ENCODE results near the gene BEND6.

The BEND6 gene

GRCh38 chr6:56958481-56958880 lies 3.6 kb downstream of the BEND6 start:
- H3K4me1 ChIP-seq (ENCODE audit: insufficient read depth, poor library complexity, severe bottlenecking), result peaks cover 18% of the 10 kb centered on the region
- DNase-seq (ENCODE audit: low spot score) (no peak), ATAC-seq (ENCODE audit: low read depth) (no peak)
- TF ChIP-seq, protein P1, sequence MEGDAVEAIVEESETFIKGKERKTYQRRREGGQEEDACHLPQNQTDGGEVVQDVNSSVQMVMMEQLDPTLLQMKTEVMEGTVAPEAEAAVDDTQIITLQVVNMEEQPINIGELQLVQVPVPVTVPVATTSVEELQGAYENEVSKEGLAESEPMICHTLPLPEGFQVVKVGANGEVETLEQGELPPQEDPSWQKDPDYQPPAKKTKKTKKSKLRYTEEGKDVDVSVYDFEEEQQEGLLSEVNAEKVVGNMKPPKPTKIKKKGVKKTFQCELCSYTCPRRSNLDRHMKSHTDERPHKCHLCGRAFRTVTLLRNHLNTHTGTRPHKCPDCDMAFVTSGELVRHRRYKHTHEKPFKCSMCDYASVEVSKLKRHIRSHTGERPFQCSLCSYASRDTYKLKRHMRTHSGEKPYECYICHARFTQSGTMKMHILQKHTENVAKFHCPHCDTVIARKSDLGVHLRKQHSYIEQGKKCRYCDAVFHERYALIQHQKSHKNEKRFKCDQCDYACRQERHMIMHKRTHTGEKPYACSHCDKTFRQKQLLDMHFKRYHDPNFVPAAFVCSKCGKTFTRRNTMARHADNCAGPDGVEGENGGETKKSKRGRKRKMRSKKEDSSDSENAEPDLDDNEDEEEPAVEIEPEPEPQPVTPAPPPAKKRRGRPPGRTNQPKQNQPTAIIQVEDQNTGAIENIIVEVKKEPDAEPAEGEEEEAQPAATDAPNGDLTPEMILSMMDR (IDR thresholded peaks at IDR 0.05; ENCODE audit: poor library complexity, severe bottlenecking), result no peak
- no peaks in the 10 kb centered on the region for H3K9me3 ChIP-seq (ENCODE audit: severe bottlenecking)
- H3K27me3 ChIP-seq (ENCODE audit: insufficient read depth, poor library complexity, severe bottlenecking), result no peaks in the 10 kb centered on the region
- H3K27ac ChIP-seq (ENCODE audit: poor library complexity, severe bottlenecking), result no peak overlapping the region
- H3K4me3 ChIP-seq (ENCODE audit: severe bottlenecking), result no peak overlapping the region
- H3K36me3 ChIP-seq (ENCODE audit: low read depth), result no peaks in the 10 kb centered on the region

- no peaks in the 10 kb centered on the region for H3K9me3 ChIP-seq (ENCODE audit: severe bottlenecking)
- TF ChIP-seq, protein P1 (IDR thresholded peaks at IDR 0.05; ENCODE audit: poor library complexity, severe bottlenecking), result no peak
- H3K4me1 ChIP-seq (ENCODE audit: insufficient read depth, poor library complexity, severe bottlenecking), result peaks cover 17% of the 10 kb centered on the region
- no peaks in the 10 kb centered on the region for H3K36me3 ChIP-seq (ENCODE audit: low read depth)
- ATAC-seq (ENCODE audit: low read depth), result no peak
- DNase-seq (ENCODE audit: low spot score), result no peak
- no peaks in the 10 kb centered on the region for H3K27me3 ChIP-seq (ENCODE audit: insufficient read depth, poor library complexity, severe bottlenecking)
- peak overlapping the region; percentile 41 for H3K27ac ChIP-seq (ENCODE audit: poor library complexity, severe bottlenecking)
- H3K4me3 ChIP-seq (ENCODE audit: severe bottlenecking), result no peak overlapping the region
These were observed 4.2 kb downstream of the BEND6 start for GRCh38 chr6:56959094-56959493.

GRCh38 chr6:56959938-56960337 lies 5.0 kb downstream of the BEND6 start:
- no peak for DNase-seq (ENCODE audit: low spot score)
- H3K4me1 ChIP-seq (ENCODE audit: insufficient read depth, poor library complexity, severe bottlenecking), result peaks cover 17% of the 10 kb centered on the region
- ATAC-seq (ENCODE audit: low read depth), result peak; percentile 48; the same call in 2 of the 3 replicates
- no peaks in the 10 kb centered on the region for H3K9me3 ChIP-seq (ENCODE audit: severe bottlenecking)
- TF ChIP-seq, protein P1 (IDR thresholded peaks at IDR 0.05; ENCODE audit: poor library complexity, severe bottlenecking), result no peak
- no peaks in the 10 kb centered on the region for H3K27me3 ChIP-seq (ENCODE audit: insufficient read depth, poor library complexity, severe bottlenecking)
- no peak overlapping the region for H3K4me3 ChIP-seq (ENCODE audit: severe bottlenecking)
- peak overlapping the region; percentile 41 for H3K27ac ChIP-seq (ENCODE audit: poor library complexity, severe bottlenecking)
- no peaks in the 10 kb centered on the region for H3K36me3 ChIP-seq (ENCODE audit: low read depth)

DNA sequence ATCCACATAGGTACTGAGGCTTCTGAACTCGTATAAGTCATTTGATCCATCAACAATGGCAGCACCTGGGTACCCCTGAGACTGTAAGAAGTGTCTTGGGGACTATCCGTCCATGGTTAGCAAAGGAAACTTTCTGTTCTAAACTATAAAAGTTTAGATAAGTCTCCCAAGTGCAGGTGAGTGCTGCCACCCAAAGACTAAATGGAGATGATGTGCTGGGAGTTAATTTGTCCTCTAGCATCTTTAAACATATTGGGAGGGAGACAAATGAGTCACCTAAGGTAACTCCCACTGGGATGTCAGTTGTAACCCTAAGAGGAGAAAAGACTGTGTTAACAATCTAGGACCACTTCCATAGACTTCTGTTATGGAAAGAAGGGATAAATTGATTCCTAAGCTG lies 6.2 kb downstream of the BEND6 start:
- no peaks in the 10 kb centered on the region for H3K27me3 ChIP-seq (ENCODE audit: insufficient read depth, poor library complexity, severe bottlenecking)
- no peak overlapping the region for H3K4me3 ChIP-seq (ENCODE audit: severe bottlenecking)
- DNase-seq (ENCODE audit: low spot score), result no peak
- TF ChIP-seq, protein P1 (IDR thresholded peaks at IDR 0.05; ENCODE audit: poor library complexity, severe bottlenecking), result peak; percentile 44
- ATAC-seq (ENCODE audit: low read depth), result peak; percentile 53; the same call in 1 of the 3 replicates
- no peaks in the 10 kb centered on the region for H3K9me3 ChIP-seq (ENCODE audit: severe bottlenecking)
- no peaks in the 10 kb centered on the region for H3K36me3 ChIP-seq (ENCODE audit: low read depth)
- H3K4me1 ChIP-seq (ENCODE audit: insufficient read depth, poor library complexity, severe bottlenecking), result peaks cover 17% of the 10 kb centered on the region
- no peak overlapping the region for H3K27ac ChIP-seq (ENCODE audit: poor library complexity, severe bottlenecking)

DNA sequence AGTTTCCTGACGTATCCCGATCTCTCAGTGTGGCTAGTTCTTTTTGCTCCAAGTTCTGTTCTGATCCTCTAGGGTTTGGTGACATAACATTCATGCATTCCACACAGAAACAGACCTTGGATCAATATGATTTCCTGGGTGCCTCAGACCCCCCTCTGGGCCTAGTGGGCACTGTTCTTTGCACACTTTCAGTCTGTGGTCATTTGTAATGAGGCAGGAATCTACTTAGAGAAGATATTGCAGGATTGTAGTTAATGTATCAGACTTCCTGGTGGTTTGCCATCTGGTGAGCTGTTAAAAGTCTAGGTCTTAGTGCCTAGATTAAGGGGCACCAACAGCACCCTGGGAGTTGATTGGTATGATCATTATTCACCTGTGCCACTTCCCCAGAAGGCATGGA lies 7.5 kb downstream of the BEND6 start:
- Histone ChIP-seq H3K27me3 (ENCODE audit: insufficient read depth, poor library complexity, severe bottlenecking) (no peaks in the 10 kb centered on the region), H3K4me1 (ENCODE audit: insufficient read depth, poor library complexity, severe bottlenecking) (peaks cover 17% of the 10 kb centered on the region), H3K36me3 (ENCODE audit: low read depth) (no peaks in the 10 kb centered on the region), H3K9me3 (ENCODE audit: severe bottlenecking) (no peaks in the 10 kb centered on the region), H3K4me3 (ENCODE audit: severe bottlenecking) (no peak overlapping the region), H3K27ac (ENCODE audit: poor library complexity, severe bottlenecking) (no peak overlapping the region)
- no peak for DNase-seq (ENCODE audit: low spot score)
- TF ChIP-seq, protein P1 (IDR thresholded peaks at IDR 0.05; ENCODE audit: poor library complexity, severe bottlenecking), result no peak
- no peak for ATAC-seq (ENCODE audit: low read depth)

Measured in RWPE2 (cell line).